ENCODE measurements around the gene RNFT2.

- TF ChIP-seq CTCF (IDR thresholded peaks at IDR 0.05) = no peak
- TF ChIP-seq POLR2A (IDR thresholded peaks at IDR 0.05) = no peak
These were observed 43.3 kb upstream of the RNFT2 start for GRCh38 chr12:116694653-116695463.

All from Peyer's patch (tissue), 4 donors.